Gastroesophageal sphincter (tissue), 3 donors: ENCODE results near the gene FGGY.

Experiments
- CTCF ChIP-seq, 4 experiments: fragments of 200-600 bp in 2 of 4; fragments of 450-650 bp in 2 of 4; sonication (generic) in 1 of 4; IDR thresholded peaks; one replicate each; pipeline ENCODE4 v1.5.1; 2017 to 2019; ENCODE audit warnings: antibody characterized with exemption in 4 of 4, mild to moderate bottlenecking in 2 of 4, moderate library complexity in 2 of 4
- EP300 ChIP-seq: sonication (generic); formaldehyde crosslinking; IDR thresholded peaks from one replicate; pipeline ENCODE4 v1.6.1; 2017; ENCODE audit warnings: antibody characterized with exemption, mild to moderate bottlenecking
- POLR2A ChIP-seq, 2 donors: fragments of 450-650 bp; IDR thresholded peaks; one replicate each; pipeline ENCODE4 v1.6.1; 2017; ENCODE audit warnings: antibody characterized with exemption in 2 of 2, mild to moderate bottlenecking in 2 of 2, moderate library complexity in 1 of 2
- POLR2AphosphoS5 ChIP-seq: sonication (generic); formaldehyde crosslinking; IDR thresholded peaks from one replicate; pipeline ENCODE4 v1.6.1; 2017; ENCODE audit warnings: antibody characterized with exemption

GRCh38 chr1:59771361-59771760, 474.5 kb downstream of the FGGY start:
- TF ChIP-seq CTCF (IDR thresholded peaks at IDR 0.05): no peak
- TF ChIP-seq POLR2AphosphoS5: no peak
- TF ChIP-seq POLR2A (IDR thresholded peaks at IDR 0.05): no peak
- TF ChIP-seq EP300: no peak
